ENCODE data around the gene MRPL27. TPM values are rescaled to one million over a fixed set of nuclear protein-coding genes. Genes with fewer than 3 reads are reported as not detected.
A peak's percentile ranks its signal among the peaks of the same experiment; 100 is the strongest.

The MRPL27 gene
- total and polyA plus RNA-seq, 4 experiments from 2014 or later, result 30.0 to 55.8 (median 35.6) TPM

DNA sequence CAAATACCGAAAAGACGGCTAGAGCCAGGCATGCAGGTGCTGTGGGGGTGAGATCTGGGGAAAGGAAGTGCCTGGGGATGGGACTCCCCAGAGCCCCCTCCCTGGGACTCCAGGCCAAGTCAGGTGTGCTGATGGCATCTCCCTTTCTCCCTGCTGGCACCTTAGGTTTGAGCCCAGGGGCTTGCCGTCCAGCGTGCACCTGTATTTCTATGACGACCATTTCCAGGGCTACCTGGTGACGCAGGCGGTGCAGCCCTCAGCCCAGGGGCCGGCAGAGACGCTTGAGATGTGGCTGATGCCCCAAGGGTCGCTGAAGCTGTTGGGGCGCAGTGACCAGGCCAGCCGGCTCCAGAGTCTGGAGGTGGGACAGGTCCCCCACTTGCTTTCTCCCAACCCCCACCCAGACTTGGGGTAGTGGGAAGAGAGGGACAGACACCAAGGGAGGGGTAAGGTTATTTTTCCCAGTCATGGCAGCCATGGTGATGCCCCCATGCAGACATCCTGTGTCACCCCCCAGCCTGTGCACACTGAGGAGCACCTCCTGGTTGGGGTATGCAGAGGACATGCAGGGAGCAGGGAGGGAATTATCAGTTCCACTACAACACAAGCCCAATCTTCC is 16.0 kb downstream of the MRPL27 start:
- H3K9me3 Mint-ChIP-seq, result no peaks in the 10 kb centered on the region
- no peak for DNase-seq
- H3K4me1 Mint-ChIP-seq, result peaks cover 3 to 9% (median 7%) of the 10 kb centered on the region in 4 donors

GRCh38 chr17:50356418-50356817 is 16.6 kb downstream of the MRPL27 start:
- H3K27me3 Mint-ChIP-seq, result no peaks in the 10 kb centered on the region
- POLR2A ChIA-PET (ENCODE audit: partially characterized antibody), result no interaction called here
- Histone ChIP-seq H3K4me1 (ENCODE audit: insufficient read depth, low read length) (no peaks in the 10 kb centered on the region), H3K27me3 (ENCODE audit: insufficient read depth, low read length) (no peaks in the 10 kb centered on the region), H3K36me3 (ENCODE audit: insufficient read depth, low read length) (peaks cover 33% of the 10 kb centered on the region), H3K27ac (ENCODE audit: low read depth, low read length) (no peak overlapping the region), H3K4me3 (ENCODE audit: low read length in 2 of 2) (no peak overlapping the region), H3K9me3 (ENCODE audit: control insufficient read depth in 1 of 2, low read length in 2 of 2) (no peaks in the 10 kb centered on the region)
- no peak overlapping the region for H3K4me3 Mint-ChIP-seq
- H3K9me3 Mint-ChIP-seq, result no peaks in the 10 kb centered on the region
- peaks cover 15 to 48% of the 10 kb centered on the region in 2 donors for H3K36me3 Mint-ChIP-seq
- CTCF ChIA-PET (ENCODE audit: partially characterized antibody), result interaction anchor here (1.4 kb wide), 1 partner anchor 13 kb away, joined by 4 read pairs; no protein-coding TSS in a partner anchor
- intact Hi-C loops (cut with micrococcal nuclease), result no loop called here
- no peak overlapping the region for H3K27ac Mint-ChIP-seq
- no peak for DNase-seq
- H3K4me1 Mint-ChIP-seq, result peaks cover 0 to 11% (median 9%) of the 10 kb centered on the region in 4 donors

More for the DNA sequence above, 16.0 kb downstream of the MRPL27 start:
- Histone ChIP-seq H3K36me3 (ENCODE audit: insufficient read depth, low read length) (peaks cover 33% of the 10 kb centered on the region), H3K9me3 (ENCODE audit: control insufficient read depth in 1 of 2, low read length in 2 of 2) (no peaks in the 10 kb centered on the region), H3K27me3 (ENCODE audit: insufficient read depth, low read length) (no peaks in the 10 kb centered on the region), H3K4me3 (ENCODE audit: low read length in 2 of 2) (no peak overlapping the region), H3K4me1 (ENCODE audit: insufficient read depth, low read length) (peaks cover under 1% of the 10 kb centered on the region), H3K27ac (ENCODE audit: low read depth, low read length) (no peak overlapping the region)
- CTCF ChIA-PET (ENCODE audit: partially characterized antibody), result interaction anchor here (3.4 kb wide), 1 partner anchor 40 kb away, joined by 20 read pairs; the partner anchor contains the start of gene LRRC59
- H3K27ac Mint-ChIP-seq, result no peak overlapping the region
- POLR2A ChIA-PET (ENCODE audit: partially characterized antibody), result no interaction called here
- H3K27me3 Mint-ChIP-seq, result no peaks in the 10 kb centered on the region
- H3K36me3 Mint-ChIP-seq, result peaks cover 10 to 45% of the 10 kb centered on the region in 2 donors
- intact Hi-C loops (cut with micrococcal nuclease), result no loop called here
- H3K4me3 Mint-ChIP-seq, result no peak overlapping the region

GRCh38 chr17:50355701-50356341 is 17.2 kb downstream of the MRPL27 start:
- H3K4me3 Mint-ChIP-seq, result no peak overlapping the region
- no peak overlapping the region for H3K27ac ChIP-seq (ENCODE audit: low read depth, low read length)
- ChIA-PET POLR2A (ENCODE audit: partially characterized antibody) (interaction anchor here (1.2 kb wide), 1 partner anchor 10 kb away, joined by 10 read pairs; the partner anchor contains the start of gene XYLT2), CTCF (ENCODE audit: partially characterized antibody) (interaction anchor here (1.4 kb wide), 1 partner anchor 13 kb away, joined by 4 read pairs; no protein-coding TSS in a partner anchor)
- no peak overlapping the region for H3K4me3 ChIP-seq (ENCODE audit: low read length in 2 of 2)
- H3K9me3 Mint-ChIP-seq, result no peaks in the 10 kb centered on the region
- H3K9me3 ChIP-seq (ENCODE audit: control insufficient read depth in 1 of 2, low read length in 2 of 2), result no peaks in the 10 kb centered on the region
- H3K27ac Mint-ChIP-seq, result no peak overlapping the region
- intact Hi-C loops (cut with micrococcal nuclease), result no loop called here
- H3K36me3 Mint-ChIP-seq, result peaks cover 15 to 50% of the 10 kb centered on the region in 2 donors
- H3K4me1 ChIP-seq (ENCODE audit: insufficient read depth, low read length), result no peaks in the 10 kb centered on the region
- H3K27me3 Mint-ChIP-seq, result no peaks in the 10 kb centered on the region
- H3K27me3 ChIP-seq (ENCODE audit: insufficient read depth, low read length), result no peaks in the 10 kb centered on the region
- H3K4me1 Mint-ChIP-seq, result peaks cover 0 to 14% (median 10%) of the 10 kb centered on the region in 4 donors
- no peak for DNase-seq
- peaks cover 33% of the 10 kb centered on the region for H3K36me3 ChIP-seq (ENCODE audit: insufficient read depth, low read length)

DNA sequence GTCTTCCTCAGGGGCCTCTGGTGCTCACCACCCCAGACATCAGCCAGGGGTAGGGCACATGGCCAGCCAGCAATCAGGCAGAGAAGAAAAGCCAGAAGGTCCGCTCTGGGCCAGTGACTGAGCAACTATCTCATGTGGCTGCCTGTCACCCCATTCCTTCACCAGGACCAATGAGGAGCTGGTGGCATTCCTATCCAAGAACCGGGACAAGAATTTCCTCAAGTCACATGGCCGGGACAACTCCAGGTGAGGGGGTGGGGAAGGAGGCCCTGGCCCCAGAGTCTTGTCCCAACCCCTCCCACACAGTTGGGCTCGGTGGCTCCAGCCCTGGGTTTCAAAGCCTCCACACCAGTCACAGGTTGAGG is 17.7 kb downstream of the MRPL27 start:
- no peak overlapping the region for H3K27ac Mint-ChIP-seq
- intact Hi-C loops (cut with micrococcal nuclease), result no loop called here
- H3K27me3 ChIP-seq (ENCODE audit: insufficient read depth, low read length), result no peaks in the 10 kb centered on the region

DNA sequence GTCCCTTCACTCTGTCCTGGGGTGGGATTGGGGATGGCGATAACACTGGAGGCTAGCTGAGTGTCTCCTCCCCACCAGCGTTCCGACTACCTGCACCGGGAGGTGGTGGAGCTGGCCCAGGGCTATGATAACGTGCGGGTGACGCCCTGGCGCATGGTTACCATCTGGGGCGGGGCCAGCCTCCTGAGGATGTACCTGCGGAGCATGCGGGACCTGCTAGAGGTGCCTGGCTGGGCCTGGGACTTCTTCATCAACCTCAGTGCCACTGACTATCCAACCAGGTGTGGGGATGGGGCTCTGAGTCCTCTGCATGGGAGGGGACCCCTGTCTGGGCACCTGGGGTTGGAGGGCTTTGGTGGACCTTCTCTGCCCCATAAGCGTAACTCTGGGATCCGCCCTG is 18.2 kb downstream of the MRPL27 start:
- DNase-seq, result no peak

More for the DNA sequence above, 17.7 kb downstream of the MRPL27 start:
- Histone ChIP-seq H3K4me1 (ENCODE audit: insufficient read depth, low read length) (no peaks in the 10 kb centered on the region), H3K36me3 (ENCODE audit: insufficient read depth, low read length) (peaks cover 33% of the 10 kb centered on the region), H3K4me3 (ENCODE audit: low read length in 2 of 2) (no peak overlapping the region), H3K9me3 (ENCODE audit: control insufficient read depth in 1 of 2, low read length in 2 of 2) (no peaks in the 10 kb centered on the region), H3K27ac (ENCODE audit: low read depth, low read length) (no peak overlapping the region)
- no peaks in the 10 kb centered on the region for H3K27me3 Mint-ChIP-seq
- POLR2A ChIA-PET (ENCODE audit: partially characterized antibody), result interaction anchor here (1.2 kb wide), 1 partner anchor 9 kb away, joined by 10 read pairs; the partner anchor contains the start of gene XYLT2
- CTCF ChIA-PET (ENCODE audit: partially characterized antibody), result interaction anchor here (1.4 kb wide), 1 partner anchor 14 kb away, joined by 4 read pairs; no protein-coding TSS in a partner anchor
- H3K4me1 Mint-ChIP-seq, result peaks cover 0 to 17% (median 10%) of the 10 kb centered on the region in 4 donors
- peaks cover 15 to 50% of the 10 kb centered on the region in 2 donors for H3K36me3 Mint-ChIP-seq
- no peak overlapping the region for H3K4me3 Mint-ChIP-seq
- DNase-seq, result no peak
- H3K9me3 Mint-ChIP-seq, result no peaks in the 10 kb centered on the region

GRCh38 chr17:50354198-50354597 is 18.8 kb downstream of the MRPL27 start:
- H3K27me3 Mint-ChIP-seq, result no peaks in the 10 kb centered on the region
- H3K9me3 Mint-ChIP-seq, result no peaks in the 10 kb centered on the region
- ChIA-PET CTCF (ENCODE audit: partially characterized antibody) (no interaction called here), POLR2A (ENCODE audit: partially characterized antibody) (interaction anchor here (1.0 to 1.4 kb wide), 2 partner anchors 19 to 43 kb away, joined by 3 to 4 read pairs; partner anchors contain the start of genes EME1, LRRC59 and MRPL27)
- no peak overlapping the region for H3K4me3 ChIP-seq (ENCODE audit: low read length in 2 of 2)
- H3K36me3 ChIP-seq (ENCODE audit: insufficient read depth, low read length), result peaks cover 33% of the 10 kb centered on the region
- no peak overlapping the region for H3K27ac ChIP-seq (ENCODE audit: low read depth, low read length)
- peak overlapping the region in 1 of 7 donors; percentile 35 for H3K27ac Mint-ChIP-seq
- peaks cover 15 to 48% of the 10 kb centered on the region in 2 donors for H3K36me3 Mint-ChIP-seq
- peaks cover 1 to 17% (median 13%) of the 10 kb centered on the region in 4 donors for H3K4me1 Mint-ChIP-seq
- DNase-seq, result no peak
- H3K9me3 ChIP-seq (ENCODE audit: control insufficient read depth in 1 of 2, low read length in 2 of 2), result no peaks in the 10 kb centered on the region
- H3K4me3 Mint-ChIP-seq, result no peak overlapping the region
- H3K4me1 ChIP-seq (ENCODE audit: insufficient read depth, low read length), result no peaks in the 10 kb centered on the region
- no peaks in the 10 kb centered on the region for H3K27me3 ChIP-seq (ENCODE audit: insufficient read depth, low read length)
- intact Hi-C loops (cut with micrococcal nuclease), result no loop called here

More for the DNA sequence above, 18.2 kb downstream of the MRPL27 start:
- Mint-ChIP-seq H3K4me3 (no peak overlapping the region), H3K27me3 (no peaks in the 10 kb centered on the region), H3K27ac (peak overlapping the region in 1 of 7 donors; percentile 35), H3K9me3 (no peaks in the 10 kb centered on the region), H3K4me1 (peaks cover 0 to 17% (median 10%) of the 10 kb centered on the region in 4 donors), H3K36me3 (peaks cover 15 to 50% of the 10 kb centered on the region in 2 donors)
- ChIA-PET CTCF (ENCODE audit: partially characterized antibody) (no interaction called here), POLR2A (ENCODE audit: partially characterized antibody) (interaction anchor here (1.0 to 1.4 kb wide), 3 partner anchors 9 to 42 kb away, joined by 3 to 10 read pairs (median 4); partner anchors contain the start of genes EME1, LRRC59, MRPL27 and XYLT2)
- intact Hi-C loops (cut with micrococcal nuclease), result no loop called here
- Histone ChIP-seq H3K4me1 (ENCODE audit: insufficient read depth, low read length) (no peaks in the 10 kb centered on the region), H3K36me3 (ENCODE audit: insufficient read depth, low read length) (peaks cover 33% of the 10 kb centered on the region), H3K4me3 (ENCODE audit: low read length in 2 of 2) (no peak overlapping the region), H3K27me3 (ENCODE audit: insufficient read depth, low read length) (no peaks in the 10 kb centered on the region), H3K9me3 (ENCODE audit: control insufficient read depth in 1 of 2, low read length in 2 of 2) (no peaks in the 10 kb centered on the region), H3K27ac (ENCODE audit: low read depth, low read length) (no peak overlapping the region)

DNA sequence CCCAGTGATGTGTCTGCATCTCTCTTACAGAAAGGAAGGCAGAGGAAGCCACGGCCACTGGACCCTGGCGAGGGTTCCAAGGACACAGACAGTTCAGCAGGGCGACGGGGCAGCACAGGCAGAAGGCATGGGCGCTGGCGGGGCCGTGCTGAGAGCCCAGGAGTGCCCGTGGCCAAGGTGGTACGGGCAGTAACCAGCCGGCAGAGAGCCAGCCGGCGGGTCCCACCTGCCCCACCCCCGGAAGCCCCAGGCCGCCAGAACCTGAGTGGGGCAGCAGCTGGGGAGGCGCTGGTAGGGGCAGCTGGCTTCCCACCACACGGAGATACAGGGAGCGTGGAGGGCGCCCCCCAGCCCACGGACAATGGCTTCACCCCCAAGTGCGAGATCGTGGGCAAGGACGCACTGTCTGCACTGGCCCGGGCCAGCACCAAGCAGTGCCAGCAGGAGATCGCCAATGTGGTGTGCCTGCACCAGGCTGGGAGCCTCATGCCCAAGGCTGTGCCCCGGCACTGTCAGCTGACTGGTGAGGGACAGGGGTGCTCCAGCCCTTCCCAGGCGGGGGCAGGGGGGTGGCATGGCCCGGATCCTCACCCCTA is 19.3 kb downstream of the MRPL27 start:
- Histone ChIP-seq H3K27ac (ENCODE audit: low read depth, low read length) (no peak overlapping the region), H3K36me3 (ENCODE audit: insufficient read depth, low read length) (peaks cover 29% of the 10 kb centered on the region), H3K9me3 (ENCODE audit: control insufficient read depth in 1 of 2, low read length in 2 of 2) (no peaks in the 10 kb centered on the region), H3K27me3 (ENCODE audit: insufficient read depth, low read length) (no peaks in the 10 kb centered on the region), H3K4me1 (ENCODE audit: insufficient read depth, low read length) (peaks cover under 1% of the 10 kb centered on the region), H3K4me3 (ENCODE audit: low read length in 2 of 2) (no peak overlapping the region)
- ChIA-PET POLR2A (ENCODE audit: partially characterized antibody) (interaction anchor here (1.0 to 1.4 kb wide), 2 partner anchors 19 to 44 kb away, joined by 3 to 4 read pairs; partner anchors contain the start of genes EME1, LRRC59 and MRPL27), CTCF (ENCODE audit: partially characterized antibody) (no interaction called here)
- Mint-ChIP-seq H3K27ac (no peak overlapping the region), H3K4me1 (peaks cover 6 to 22% (median 15%) of the 10 kb centered on the region in 4 donors), H3K4me3 (no peak overlapping the region), H3K9me3 (no peaks in the 10 kb centered on the region), H3K27me3 (no peaks in the 10 kb centered on the region), H3K36me3 (peaks cover 12 to 43% of the 10 kb centered on the region in 2 donors)
- no peak for DNase-seq
- intact Hi-C loops (cut with micrococcal nuclease), result no loop called here
